Large intestine (tissue), 3 donors: ENCODE data around the gene ANKK1. TPM values are rescaled to one million over a fixed set of nuclear protein-coding genes. Genes with fewer than 3 reads are reported as not detected.

Experiments used
- DNase-seq, 2 donors: peaks; one replicate each; pipeline versions ENCODE4 v3.0.0 to v3.0.0-alpha.2; 2013
- H3K27ac ChIP-seq: one replicate; pipeline ENCODE4 v1.5.1; 2013; ENCODE audit warnings: low read length
- H3K27me3 ChIP-seq: 2 replicates; pipeline ENCODE4 v1.6.1; 2013; ENCODE audit warnings: low read length; ENCODE audit not compliant: control insufficient read depth, insufficient read depth
- H3K36me3 ChIP-seq: 2 replicates; pipeline ENCODE4 v1.6.1; 2013; ENCODE audit warnings: low read length; ENCODE audit not compliant: control insufficient read depth, insufficient read depth
- H3K4me1 ChIP-seq: one replicate; pipeline ENCODE4 v1.6.1; 2013; ENCODE audit warnings: low read length; ENCODE audit not compliant: control insufficient read depth, insufficient read depth
- H3K4me3 ChIP-seq: one replicate; pipeline ENCODE4 v1.5.1; 2013; ENCODE audit warnings: low read length
- H3K9me3 ChIP-seq: one replicate; pipeline ENCODE4 v1.6.1; 2013; ENCODE audit warnings: mild to moderate bottlenecking, low read depth, low read length, moderate library complexity; ENCODE audit not compliant: control insufficient read depth
- WGBS: methylation state at CpG from one replicate; pipeline ENCODE4 v1.1.5; 2013; ENCODE audit warnings: low lambda C conversion rate; ENCODE audit not compliant: insufficient coverage; 5-methylcytosine and 5-hydroxymethylcytosine counted together
- polyA plus RNA-seq: library from polyadenylated mRNA; unstranded; fragments of 120-200 nt; gene quantifications from one replicate; pipeline ENCODE4 v1.2.1, GENCODE V29; 2013

ANKK1 gene
- polyA plus RNA-seq, 1 donor = 0.27 TPM

DNA sequence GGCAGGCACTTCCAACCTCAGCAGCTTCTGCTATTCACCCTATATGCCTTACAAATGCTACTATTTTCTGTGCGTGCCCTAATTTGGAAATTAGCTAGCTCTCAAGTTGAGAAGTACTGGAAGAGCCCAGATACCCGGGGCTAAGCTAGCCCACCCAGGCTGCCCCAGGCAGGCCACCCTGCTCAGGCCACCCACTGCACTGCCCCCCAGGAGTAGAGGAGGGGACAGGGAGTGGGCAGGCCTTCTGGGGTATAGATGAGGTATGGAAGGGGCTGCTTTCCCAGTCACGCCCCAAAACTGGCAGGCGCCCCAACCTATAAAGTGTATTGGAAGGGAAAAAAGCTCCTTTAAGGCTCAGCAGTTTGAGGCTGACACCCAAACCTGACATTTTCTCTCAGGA is 44.2 kb downstream of the ANKK1 start:
- no CpG with 5 or more reads among the region's 4 CpGs for WGBS
- Histone ChIP-seq H3K36me3 (no peaks in the 10 kb centered on the region), H3K27ac (no peak overlapping the region), H3K4me1 (no peaks in the 10 kb centered on the region), H3K27me3 (peaks cover 3% of the 10 kb centered on the region), H3K4me3 (no peak overlapping the region), H3K9me3 (no peaks in the 10 kb centered on the region)
- no peak for DNase-seq

GRCh38 chr11:113435190-113435968 is 47.8 kb downstream of the ANKK1 start:
- Histone ChIP-seq H3K27me3 (peaks cover 3% of the 10 kb centered on the region), H3K4me1 (no peaks in the 10 kb centered on the region), H3K27ac (no peak overlapping the region), H3K36me3 (no peaks in the 10 kb centered on the region), H3K9me3 (no peaks in the 10 kb centered on the region), H3K4me3 (no peak overlapping the region)
- DNase-seq = no peak
- no CpG with 5 or more reads among the region's 8 CpGs for WGBS

- 83% methylated on average over 1 of the region's 6 CpGs for WGBS
- no peaks in the 10 kb centered on the region for H3K4me1 ChIP-seq
- no peak for DNase-seq
- peaks cover 3% of the 10 kb centered on the region for H3K27me3 ChIP-seq
- H3K36me3 ChIP-seq = no peaks in the 10 kb centered on the region
- H3K4me3 ChIP-seq = no peak overlapping the region
- no peaks in the 10 kb centered on the region for H3K9me3 ChIP-seq
- H3K27ac ChIP-seq = no peak overlapping the region
Measured at GRCh38 chr11:113436672-113437252, 49.2 kb downstream of the ANKK1 start.

GRCh38 chr11:113440816-113441215 is 53.2 kb downstream of the ANKK1 start:
- no CpG with 5 or more reads among the region's 2 CpGs for WGBS

DNA sequence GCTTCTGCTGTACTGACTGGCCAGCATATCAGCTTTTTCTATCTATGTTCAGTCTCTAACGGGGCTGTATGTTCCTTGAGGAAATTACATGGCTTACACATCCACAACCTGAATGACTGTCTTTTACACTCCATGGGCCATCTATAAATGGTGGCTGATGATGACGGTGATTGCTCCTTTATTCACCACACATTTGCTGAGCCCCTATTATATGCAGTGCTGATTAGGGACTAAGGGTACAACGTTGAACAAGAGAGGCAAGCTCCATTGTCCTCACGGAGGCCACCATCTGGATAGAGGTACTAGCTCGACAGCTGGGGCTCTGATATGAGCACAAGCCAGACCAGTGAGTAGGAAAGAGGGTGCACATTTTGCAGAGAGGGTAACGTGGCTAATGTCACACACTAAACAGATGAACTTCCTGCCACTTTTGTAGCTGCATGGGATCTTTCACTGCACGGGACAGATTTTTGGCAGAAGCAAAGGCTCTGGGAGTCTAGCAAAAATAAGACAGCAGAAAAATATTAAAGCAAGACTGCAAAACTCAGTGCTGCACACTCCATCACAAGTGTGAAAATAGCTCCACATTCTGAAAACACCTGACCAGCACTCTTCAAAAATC is 57.0 kb downstream of the ANKK1 start:
- WGBS = 40% methylated on average over 1 of the region's 7 CpGs
- Histone ChIP-seq H3K27ac (no peak overlapping the region), H3K4me3 (no peak overlapping the region), H3K27me3 (peaks cover 10% of the 10 kb centered on the region), H3K36me3 (no peaks in the 10 kb centered on the region), H3K9me3 (no peaks in the 10 kb centered on the region), H3K4me1 (no peaks in the 10 kb centered on the region)
- no peak for DNase-seq

More at GRCh38 chr11:113440816-113441215, 53.2 kb downstream of the ANKK1 start:
- DNase-seq = no peak
- Histone ChIP-seq H3K4me3 (no peak overlapping the region), H3K9me3 (no peaks in the 10 kb centered on the region), H3K27me3 (peaks cover 10% of the 10 kb centered on the region), H3K27ac (no peak overlapping the region), H3K4me1 (no peaks in the 10 kb centered on the region), H3K36me3 (no peaks in the 10 kb centered on the region)

- no peak for DNase-seq
- WGBS = no CpG with 5 or more reads among the region's 6 CpGs
- no peaks in the 10 kb centered on the region for H3K36me3 ChIP-seq
- H3K4me3 ChIP-seq = no peak overlapping the region
- H3K27ac ChIP-seq = no peak overlapping the region
- no peaks in the 10 kb centered on the region for H3K4me1 ChIP-seq
- H3K27me3 ChIP-seq = peaks cover 10% of the 10 kb centered on the region
- H3K9me3 ChIP-seq = no peaks in the 10 kb centered on the region
Measured at GRCh38 chr11:113446112-113446511, 58.5 kb downstream of the ANKK1 start.

DNA sequence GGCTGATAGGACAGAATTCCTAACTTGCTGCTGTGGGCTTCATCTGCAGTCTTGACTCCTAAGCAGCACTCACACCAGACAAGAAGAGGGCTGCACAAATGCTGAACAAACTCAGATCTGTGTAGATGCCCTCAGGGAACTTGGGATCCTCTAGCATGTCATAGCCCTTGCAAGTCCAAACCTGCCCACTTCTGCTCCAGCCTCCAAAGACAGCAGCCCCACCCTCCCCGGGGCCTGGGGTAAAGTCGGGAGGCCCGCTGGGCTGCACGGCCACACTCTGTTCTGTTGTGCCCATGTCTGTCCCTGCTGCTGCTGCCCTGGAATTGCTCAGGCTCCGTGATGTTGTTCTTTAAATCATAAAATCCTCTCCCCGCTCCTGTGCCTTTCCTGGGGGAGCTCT is 59.4 kb downstream of the ANKK1 start:
- DNase-seq = no peak
- Histone ChIP-seq H3K9me3 (no peaks in the 10 kb centered on the region), H3K27me3 (peaks cover 10% of the 10 kb centered on the region), H3K4me1 (no peaks in the 10 kb centered on the region), H3K4me3 (no peak overlapping the region), H3K27ac (no peak overlapping the region), H3K36me3 (no peaks in the 10 kb centered on the region)
- WGBS = no CpG with 5 or more reads among the region's 6 CpGs

- no peaks in the 10 kb centered on the region for H3K4me1 ChIP-seq
- DNase-seq = no peak
- H3K27me3 ChIP-seq = peaks cover 9% of the 10 kb centered on the region
- WGBS = no CpG with 5 or more reads among the region's 8 CpGs
- no peak overlapping the region for H3K4me3 ChIP-seq
- peaks cover 3% of the 10 kb centered on the region for H3K9me3 ChIP-seq
- no peak overlapping the region for H3K27ac ChIP-seq
- no peaks in the 10 kb centered on the region for H3K36me3 ChIP-seq
Measured at GRCh38 chr11:113447621-113448315, 60.2 kb downstream of the ANKK1 start.

DNA sequence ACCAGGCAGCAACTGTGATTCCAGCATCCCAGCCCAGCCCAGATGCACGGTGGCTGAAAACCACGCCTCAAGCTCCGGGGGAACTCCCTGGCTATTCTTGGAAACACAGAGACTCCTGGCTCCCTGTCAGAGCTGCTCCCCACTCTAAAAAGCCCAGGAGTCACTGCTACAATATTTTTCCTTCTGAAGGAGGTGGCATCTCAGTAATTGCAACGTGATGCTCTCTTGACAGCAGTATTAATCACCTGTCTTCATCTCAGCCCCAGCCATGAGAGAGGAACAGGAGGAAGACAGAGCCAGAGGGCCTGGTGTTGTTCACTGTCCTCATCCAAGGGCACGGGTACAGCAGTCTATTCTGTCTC is 60.7 kb downstream of the ANKK1 start:
- Histone ChIP-seq H3K27me3 (peaks cover 6% of the 10 kb centered on the region), H3K36me3 (no peaks in the 10 kb centered on the region), H3K9me3 (peaks cover 3% of the 10 kb centered on the region), H3K27ac (no peak overlapping the region), H3K4me3 (no peak overlapping the region), H3K4me1 (no peaks in the 10 kb centered on the region)
- DNase-seq = no peak
- WGBS = no CpG with 5 or more reads among the region's 5 CpGs

GRCh38 chr11:113449743-113450142 is 62.2 kb downstream of the ANKK1 start:
- H3K4me3 ChIP-seq = no peak overlapping the region
- peaks cover 3% of the 10 kb centered on the region for H3K9me3 ChIP-seq
- H3K27me3 ChIP-seq = peaks cover 3% of the 10 kb centered on the region
- H3K36me3 ChIP-seq = no peaks in the 10 kb centered on the region
- H3K4me1 ChIP-seq = no peaks in the 10 kb centered on the region
- DNase-seq = no peak
- WGBS = 60% methylated on average over 1 of the region's 6 CpGs
- H3K27ac ChIP-seq = no peak overlapping the region
